GM18505 (cell line): ENCODE measurements around the gene OXLD1.

Experiments used
- ATAC-seq: cut with Tn5 transposase; IDR thresholded peaks from one replicate; pipeline ENCODE4 v1.9.1; 2021; ENCODE audit not compliant: unreplicated experiment
- POLR2A ChIP-seq: IDR thresholded peaks from 4 replicates; pipeline ENCODE4 v1.6.1; 2011; ENCODE audit warnings: borderline replicate concordance; ENCODE audit not compliant: insufficient read depth, insufficient read length; ENCODE audit errors: extremely low read depth

The OXLD1 gene

DNA sequence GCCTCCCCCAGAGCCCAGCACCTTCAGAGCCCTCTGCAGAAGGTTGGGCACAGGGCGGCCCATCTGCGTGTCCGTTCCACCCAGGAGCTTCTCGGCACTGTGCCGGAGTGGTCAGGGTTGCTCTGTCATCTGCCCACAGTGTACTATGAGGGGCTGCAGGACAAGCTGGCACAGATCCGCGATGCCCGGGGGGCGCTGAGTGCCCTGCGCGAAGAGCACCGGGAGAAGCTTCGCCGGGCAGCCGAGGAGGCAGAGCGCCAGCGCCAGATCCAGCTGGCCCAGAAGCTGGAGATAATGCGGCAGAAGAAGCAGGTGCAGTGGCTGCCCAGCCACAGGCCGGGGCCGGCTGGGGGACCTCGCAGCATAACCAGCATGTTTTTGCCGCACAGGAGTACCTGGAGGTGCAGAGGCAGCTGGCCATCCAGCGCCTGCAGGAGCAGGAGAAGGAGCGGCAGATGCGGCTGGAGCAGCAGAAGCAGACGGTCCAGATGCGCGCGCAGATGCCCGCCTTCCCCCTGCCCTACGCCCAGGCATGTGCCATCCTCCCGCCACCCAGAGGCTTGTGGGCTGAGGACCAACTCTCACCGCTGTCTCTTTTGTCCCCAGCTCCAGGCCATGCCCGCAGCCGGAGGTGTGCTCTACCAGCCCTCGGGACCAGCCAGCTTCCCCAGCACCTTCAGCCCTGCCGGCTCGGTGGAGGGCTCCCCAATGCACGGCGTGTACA lies 30.0 kb upstream of the OXLD1 start:
- ATAC-seq = no peak
- TF ChIP-seq POLR2A = peak; percentile 11

DNA sequence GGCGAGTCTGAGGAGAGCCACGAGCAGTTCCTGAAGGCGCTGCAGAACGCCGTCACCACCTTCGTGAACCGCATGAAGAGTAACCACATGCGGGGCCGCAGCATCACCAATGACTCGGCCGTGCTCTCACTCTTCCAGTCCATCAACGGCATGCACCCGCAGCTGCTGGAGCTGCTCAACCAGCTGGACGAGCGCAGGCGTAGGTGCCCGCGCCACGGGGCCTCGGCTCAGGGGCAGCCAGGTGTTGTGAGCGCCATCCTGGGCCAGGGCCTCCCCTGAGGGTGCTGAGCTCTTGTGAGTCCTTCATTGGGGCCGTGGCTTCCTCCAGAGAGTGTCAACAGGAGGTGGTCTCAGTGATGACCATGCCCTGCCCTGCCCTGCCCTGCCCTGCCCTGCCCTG lies 29.4 kb upstream of the OXLD1 start:
- TF ChIP-seq POLR2A = peak; percentile 6
- ATAC-seq = no peak

DNA sequence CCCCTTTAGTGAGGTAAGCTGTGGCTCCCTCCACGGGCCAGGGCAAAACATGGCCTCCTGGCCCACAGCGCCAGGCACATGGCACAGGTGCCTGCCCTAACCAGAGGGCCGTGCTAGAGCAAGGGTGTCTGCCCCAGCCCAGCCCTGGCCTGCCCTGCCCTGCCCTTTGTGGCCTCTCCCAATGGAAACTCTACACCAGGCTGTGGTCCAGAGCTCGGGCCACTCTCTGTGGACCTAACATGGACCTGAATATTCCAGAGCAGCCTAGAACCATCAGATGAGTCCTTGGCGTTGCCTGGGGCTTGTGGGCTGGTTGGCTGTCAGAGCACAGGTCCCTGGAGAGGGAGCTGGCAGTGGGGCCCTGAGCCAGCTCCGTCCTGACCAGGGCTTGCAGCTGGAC lies 28.8 kb upstream of the OXLD1 start:
- no peak for TF ChIP-seq POLR2A

DNA sequence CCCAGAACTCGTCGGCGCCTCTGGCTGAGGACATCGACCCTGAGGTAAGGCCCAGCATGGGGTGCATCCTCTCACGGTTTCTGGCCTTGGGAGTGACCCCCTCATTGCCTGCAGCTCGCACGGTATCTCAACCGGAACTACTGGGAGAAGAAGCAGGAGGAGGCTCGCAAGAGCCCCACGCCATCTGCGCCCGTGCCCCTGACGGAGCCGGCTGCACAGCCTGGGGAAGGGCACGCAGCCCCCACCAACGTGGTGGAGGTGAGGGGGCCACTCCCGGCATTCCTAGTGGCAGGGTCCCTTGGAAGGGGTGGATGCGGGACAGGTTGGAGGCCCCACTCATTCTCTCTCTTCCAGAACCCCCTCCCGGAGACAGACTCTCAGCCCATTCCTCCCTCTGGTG lies 28.4 kb upstream of the OXLD1 start:
- ATAC-seq = no peak
- TF ChIP-seq POLR2A = no peak

More for the DNA sequence above, 28.8 kb upstream of the OXLD1 start:
- ATAC-seq = no peak

DNA sequence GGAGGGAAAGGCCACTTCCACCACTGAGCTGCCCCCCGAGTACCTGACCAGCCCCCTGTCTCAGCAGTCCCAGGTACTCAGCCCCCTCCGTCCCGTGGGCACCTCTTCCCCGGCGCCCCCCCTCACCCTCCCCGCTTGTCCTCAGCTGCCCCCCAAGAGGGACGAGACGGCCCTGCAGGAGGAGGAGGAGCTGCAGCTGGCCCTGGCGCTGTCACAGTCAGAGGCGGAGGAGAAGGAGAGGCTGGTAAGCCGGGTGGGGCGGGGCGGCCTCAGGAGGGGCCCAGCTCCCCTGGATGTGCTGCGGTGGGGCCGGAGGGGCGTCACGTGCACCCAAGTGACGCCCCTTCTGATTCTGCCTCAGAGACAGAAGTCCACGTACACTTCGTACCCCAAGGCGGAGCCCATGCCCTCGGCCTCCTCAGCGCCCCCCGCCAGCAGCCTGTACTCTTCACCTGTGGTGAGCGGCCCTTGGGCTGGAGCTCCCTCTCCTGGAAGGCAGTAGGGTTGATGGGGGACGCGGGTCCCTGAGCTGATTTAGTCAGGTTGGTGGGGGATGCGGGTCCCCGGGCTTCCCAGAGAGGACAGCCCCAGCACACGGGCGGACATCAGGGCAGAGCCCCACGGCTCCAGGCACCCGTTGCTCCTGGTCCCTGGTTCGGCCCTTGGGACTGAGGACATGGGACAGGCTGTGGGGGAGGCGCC lies 27.3 kb upstream of the OXLD1 start:
- TF ChIP-seq POLR2A = no peak
- no peak for ATAC-seq

DNA sequence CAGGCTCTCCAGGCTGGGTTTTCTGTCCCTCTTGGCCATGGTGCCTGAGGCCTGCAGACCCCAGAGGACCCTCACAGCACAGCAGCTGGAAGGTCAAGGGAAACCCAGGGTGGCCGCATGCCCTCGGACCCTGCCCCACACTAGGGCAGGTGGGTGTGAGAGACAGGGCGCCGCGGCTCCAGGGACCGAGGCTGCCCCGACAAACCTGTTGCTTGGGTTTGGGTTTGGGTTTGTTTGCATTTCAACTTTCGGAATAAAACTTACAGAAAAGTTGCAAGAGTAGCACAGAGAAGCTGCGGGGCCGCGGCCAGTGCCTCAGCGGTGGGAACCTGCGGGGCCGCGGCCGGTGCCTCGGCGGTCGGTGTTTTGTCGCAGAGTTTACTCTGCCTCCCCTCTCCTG lies 25.2 kb upstream of the OXLD1 start:
- TF ChIP-seq POLR2A = no peak

DNA sequence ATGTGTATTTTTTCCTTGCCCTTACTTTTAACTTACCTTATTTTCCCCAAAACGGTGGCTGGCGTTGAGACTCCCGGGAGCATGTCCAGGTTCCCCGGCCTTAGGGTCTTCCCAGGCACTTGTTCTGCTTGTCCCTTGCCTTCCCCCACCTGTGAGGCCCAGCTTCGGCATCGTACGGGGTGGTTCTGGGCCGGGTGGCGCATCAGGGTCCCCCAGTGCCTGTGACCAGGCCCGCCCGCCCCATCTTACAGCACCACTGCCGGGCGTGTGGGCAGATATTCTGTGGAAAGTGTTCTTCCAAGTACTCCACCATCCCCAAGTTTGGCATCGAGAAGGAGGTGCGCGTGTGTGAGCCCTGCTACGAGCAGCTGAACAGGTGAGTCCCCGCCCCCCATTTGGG lies 24.8 kb upstream of the OXLD1 start:
- TF ChIP-seq POLR2A = no peak
- no peak for ATAC-seq

More for the DNA sequence above, 25.2 kb upstream of the OXLD1 start:
- no peak for ATAC-seq

DNA sequence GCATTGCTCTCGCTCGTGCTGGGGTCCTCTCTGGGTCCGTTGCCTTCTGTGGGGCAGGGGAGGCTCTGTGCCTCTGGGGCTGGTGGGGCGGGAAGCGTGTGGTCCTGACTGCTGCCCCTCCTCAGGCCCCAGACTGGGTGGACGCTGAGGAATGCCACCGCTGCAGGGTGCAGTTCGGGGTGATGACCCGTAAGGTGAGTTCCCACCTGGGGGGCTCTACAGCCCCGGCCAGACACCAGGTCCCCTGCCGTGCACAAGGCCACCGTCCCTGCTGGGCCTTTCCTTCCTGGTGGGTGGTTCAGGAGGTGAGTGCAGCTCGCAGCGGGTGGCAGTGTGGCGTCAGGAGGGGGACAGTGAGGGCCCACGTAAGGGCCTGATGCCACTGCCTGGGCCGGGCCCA lies 24.1 kb upstream of the OXLD1 start:
- no peak for ATAC-seq
- no peak for TF ChIP-seq POLR2A

DNA sequence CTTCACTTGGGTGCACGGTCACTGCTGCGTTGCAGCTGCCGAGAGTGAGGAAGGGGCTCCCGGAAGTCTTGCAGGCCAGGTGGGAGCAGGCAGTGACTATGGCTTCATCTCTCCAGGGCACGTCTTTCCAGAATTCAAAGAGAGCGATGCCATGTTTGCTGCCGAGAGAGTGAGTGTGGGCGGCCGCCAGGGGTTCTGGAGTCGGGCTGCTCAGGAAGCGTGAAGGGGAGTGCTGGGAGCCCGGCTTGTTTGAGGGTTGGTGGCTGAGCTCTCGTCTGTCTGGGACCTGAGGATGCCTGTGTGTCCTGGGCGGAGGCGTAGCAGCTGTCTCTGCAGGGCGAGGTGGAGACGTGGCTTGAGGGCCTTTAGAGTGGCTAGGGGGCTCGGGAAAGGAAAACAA lies 23.7 kb upstream of the OXLD1 start:
- TF ChIP-seq POLR2A = no peak
- no peak for ATAC-seq

DNA sequence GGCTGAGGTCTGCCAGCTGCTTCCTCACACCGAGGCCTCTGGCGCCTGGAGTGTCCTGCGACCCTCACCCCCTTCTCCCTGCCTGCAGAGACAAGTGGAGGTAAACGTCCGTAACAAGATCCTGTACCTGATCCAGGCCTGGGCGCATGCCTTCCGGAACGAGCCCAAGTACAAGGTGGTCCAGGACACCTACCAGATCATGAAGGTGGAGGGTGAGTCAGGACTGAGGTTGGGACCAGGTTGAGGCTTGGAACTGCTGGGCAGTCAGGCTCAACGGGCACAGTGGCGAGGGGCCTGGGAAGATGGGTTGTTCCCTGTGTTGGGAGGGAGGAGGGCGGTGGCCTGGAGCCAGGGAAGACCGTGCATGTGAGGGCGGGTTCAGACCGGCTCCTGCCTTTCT lies 22.2 kb upstream of the OXLD1 start:
- no peak for ATAC-seq
- TF ChIP-seq POLR2A = no peak

DNA sequence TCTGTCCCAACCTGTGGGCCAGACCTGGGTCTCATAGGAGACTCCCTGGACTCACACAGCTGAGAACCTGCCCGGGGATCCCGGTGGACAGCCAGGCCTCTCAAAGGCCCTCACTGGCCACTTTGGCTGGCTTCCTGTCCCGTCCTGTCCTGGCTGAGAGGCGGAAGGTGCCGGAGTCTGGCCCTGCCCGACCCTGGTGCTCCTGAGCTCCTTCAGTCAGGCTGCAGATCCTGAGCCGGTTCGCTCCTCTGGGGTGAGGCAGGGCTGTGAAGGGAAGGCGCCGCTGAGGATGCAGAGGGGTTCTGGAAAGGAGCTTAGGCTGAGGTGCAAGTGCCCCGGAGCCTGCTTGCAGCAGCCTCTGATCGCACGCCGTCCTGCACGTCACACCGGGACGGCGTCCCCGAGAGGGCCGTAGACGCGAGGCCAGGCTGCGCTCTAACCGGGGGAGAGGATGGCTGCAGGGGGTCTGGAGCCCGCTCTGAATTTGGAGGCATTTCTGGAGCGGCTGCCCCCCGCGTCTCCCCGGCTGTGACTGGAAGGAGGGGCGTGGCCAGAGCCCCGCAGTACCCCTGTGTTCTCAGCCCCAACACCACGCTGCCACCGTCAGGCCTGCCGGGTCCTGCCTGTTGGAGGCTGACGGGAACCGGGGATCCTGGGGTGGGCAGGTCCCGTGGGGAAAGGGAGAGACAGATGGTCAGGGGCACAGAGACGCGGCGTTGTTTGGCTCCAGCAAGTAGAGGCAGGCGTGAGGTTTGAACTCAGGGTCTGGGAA lies 21.6 kb upstream of the OXLD1 start:
- no peak for TF ChIP-seq POLR2A
- no peak for ATAC-seq

DNA sequence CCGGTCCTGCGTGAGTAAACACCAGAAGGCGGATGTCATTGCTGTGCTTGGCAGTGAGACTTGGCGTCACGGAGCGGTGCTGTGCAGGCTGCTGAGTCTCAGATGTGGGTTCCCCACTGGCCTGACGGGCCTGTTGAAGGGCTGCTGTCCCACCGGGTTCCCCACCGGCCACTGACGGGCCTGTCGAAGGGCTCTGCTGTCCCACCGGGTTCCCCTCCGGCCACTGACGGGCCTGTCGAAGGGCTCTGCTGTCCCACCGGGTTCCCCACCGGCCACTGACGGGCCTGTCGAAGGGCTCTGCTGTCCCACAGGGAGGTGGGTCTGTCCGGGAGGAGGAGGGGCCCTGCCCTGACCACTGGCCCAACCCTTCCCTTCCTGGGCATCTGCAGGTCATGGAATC lies 20.2 kb upstream of the OXLD1 start:
- ATAC-seq = no peak
- no peak for TF ChIP-seq POLR2A

DNA sequence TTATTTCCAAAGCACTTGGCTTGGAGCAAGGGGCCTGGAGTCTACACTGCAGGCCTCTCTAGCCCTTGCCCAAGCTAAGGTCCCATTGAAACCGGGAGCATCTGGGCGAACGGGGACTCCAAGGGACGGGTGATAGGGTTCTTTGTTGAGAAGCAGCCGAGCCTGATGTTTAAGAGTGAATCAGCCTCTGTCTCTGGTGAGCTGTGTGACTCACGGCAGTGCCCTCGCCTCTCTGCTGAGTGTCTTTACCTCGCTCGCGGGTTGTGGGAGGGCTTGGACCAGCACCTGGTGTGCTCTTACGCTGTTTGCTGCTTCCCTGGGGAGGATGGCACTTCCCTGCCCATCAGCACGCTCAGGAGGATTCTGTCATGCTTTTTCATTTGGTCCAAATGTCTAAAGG lies 18.7 kb upstream of the OXLD1 start:
- TF ChIP-seq POLR2A = no peak
- no peak for ATAC-seq
